Measurements from ENCODE around the gene PDC. TPM values are rescaled to one million over a fixed set of nuclear protein-coding genes. Genes with fewer than 3 reads are reported as not detected.
"Not testable (repeated sequence)": the region's sequence is repeated elsewhere in the genome, so short reads cannot be mapped to it uniquely, and the experiment has no call there.

PDC gene
- total and polyA plus RNA-seq, 2 donors = 0.14 to 0.46 TPM

- Histone ChIP-seq H3K36me3 (ENCODE audit: control insufficient read depth in 2 of 2, insufficient read depth in 2 of 2, low read length in 1 of 2) (no peaks in the 10 kb centered on the region), H3K4me3 (ENCODE audit: low read length in 2 of 2) (no peak overlapping the region), H3K9me3 (ENCODE audit: control insufficient read depth in 2 of 2, insufficient read depth in 1 of 2, low read length in 1 of 2) (no peaks in the 10 kb centered on the region), H3K27ac (ENCODE audit: low read depth in 1 of 2, low read length in 1 of 2) (no peak overlapping the region), H3K4me1 (ENCODE audit: control insufficient read depth in 2 of 2, insufficient read depth in 2 of 2, low read length in 2 of 2) (no peaks in the 10 kb centered on the region), H3K27me3 (ENCODE audit: control insufficient read depth in 2 of 2, insufficient read depth in 1 of 2, low read length in 1 of 2) (no peaks in the 10 kb centered on the region)
- no peak for DNase-seq (ENCODE audit: low read depth in 6 of 9, low spot score in 9 of 9)
- WGBS = 62% methylated on average over 5 of the region's 5 CpGs
Observed at GRCh38 chr1:186476264-186477040, 15.5 kb upstream of the PDC start.

- no peak overlapping the region for H3K27ac ChIP-seq (ENCODE audit: low read depth in 1 of 2, low read length in 1 of 2)
- no peak overlapping the region for H3K4me3 ChIP-seq (ENCODE audit: low read length in 2 of 2)
- no peaks in the 10 kb centered on the region for H3K36me3 ChIP-seq (ENCODE audit: control insufficient read depth in 2 of 2, insufficient read depth in 2 of 2, low read length in 1 of 2)
- H3K4me1 ChIP-seq (ENCODE audit: control insufficient read depth in 2 of 2, insufficient read depth in 2 of 2, low read length in 2 of 2) = no peaks in the 10 kb centered on the region
- WGBS = 97% methylated on average over 2 of the region's 2 CpGs
- no peaks in the 10 kb centered on the region for H3K9me3 ChIP-seq (ENCODE audit: control insufficient read depth in 2 of 2, insufficient read depth in 1 of 2, low read length in 1 of 2)
- no peaks in the 10 kb centered on the region for H3K27me3 ChIP-seq (ENCODE audit: control insufficient read depth in 2 of 2, insufficient read depth in 1 of 2, low read length in 1 of 2)
- no peak for DNase-seq (ENCODE audit: low read depth in 6 of 9, low spot score in 9 of 9)
Observed at GRCh38 chr1:186474208-186474607, 13.3 kb upstream of the PDC start.

GRCh38 chr1:186473047-186473446 is 12.1 kb upstream of the PDC start:
- no peak overlapping the region for H3K27ac ChIP-seq (ENCODE audit: low read depth in 1 of 2, low read length in 1 of 2)
- no peaks in the 10 kb centered on the region for H3K27me3 ChIP-seq (ENCODE audit: control insufficient read depth in 2 of 2, insufficient read depth in 1 of 2, low read length in 1 of 2)
- no peak overlapping the region for H3K4me3 ChIP-seq (ENCODE audit: low read length in 2 of 2)
- 93% methylated on average over 4 of the region's 4 CpGs for WGBS
- DNase-seq (ENCODE audit: low read depth in 6 of 9, low spot score in 9 of 9) = no peak
- no peaks in the 10 kb centered on the region for H3K4me1 ChIP-seq (ENCODE audit: control insufficient read depth in 2 of 2, insufficient read depth in 2 of 2, low read length in 2 of 2)
- H3K36me3 ChIP-seq (ENCODE audit: control insufficient read depth in 2 of 2, insufficient read depth in 2 of 2, low read length in 1 of 2) = no peaks in the 10 kb centered on the region
- H3K9me3 ChIP-seq (ENCODE audit: control insufficient read depth in 2 of 2, insufficient read depth in 1 of 2, low read length in 1 of 2) = no peaks in the 10 kb centered on the region

- no peak overlapping the region for H3K4me3 ChIP-seq (ENCODE audit: low read length in 2 of 2)
- no peaks in the 10 kb centered on the region for H3K9me3 ChIP-seq (ENCODE audit: control insufficient read depth in 2 of 2, insufficient read depth in 1 of 2, low read length in 1 of 2)
- H3K36me3 ChIP-seq (ENCODE audit: control insufficient read depth in 2 of 2, insufficient read depth in 2 of 2, low read length in 1 of 2) = no peaks in the 10 kb centered on the region
- no peak overlapping the region for H3K27ac ChIP-seq (ENCODE audit: low read depth in 1 of 2, low read length in 1 of 2)
- WGBS = 90% methylated on average over 2 of the region's 2 CpGs
- DNase-seq (ENCODE audit: low read depth in 6 of 9, low spot score in 9 of 9) = no peak
- no peaks in the 10 kb centered on the region for H3K4me1 ChIP-seq (ENCODE audit: control insufficient read depth in 2 of 2, insufficient read depth in 2 of 2, low read length in 2 of 2)
- H3K27me3 ChIP-seq (ENCODE audit: control insufficient read depth in 2 of 2, insufficient read depth in 1 of 2, low read length in 1 of 2) = no peaks in the 10 kb centered on the region
Observed at GRCh38 chr1:186465946-186466345, 5.0 kb upstream of the PDC start.

- not testable (repeated sequence) for H3K36me3 ChIP-seq (ENCODE audit: control insufficient read depth in 2 of 2, insufficient read depth in 2 of 2, low read length in 1 of 2); H3K27ac ChIP-seq (ENCODE audit: low read depth in 1 of 2, low read length in 1 of 2); H3K4me1 ChIP-seq (ENCODE audit: control insufficient read depth in 2 of 2, insufficient read depth in 2 of 2, low read length in 2 of 2); DNase-seq (ENCODE audit: low read depth in 6 of 9, low spot score in 9 of 9); H3K9me3 ChIP-seq (ENCODE audit: control insufficient read depth in 2 of 2, insufficient read depth in 1 of 2, low read length in 1 of 2); H3K27me3 ChIP-seq (ENCODE audit: control insufficient read depth in 2 of 2, insufficient read depth in 1 of 2, low read length in 1 of 2); H3K4me3 ChIP-seq (ENCODE audit: low read length in 2 of 2)
Observed at GRCh38 chr1:186465491-186465890, 4.6 kb upstream of the PDC start.

- Histone ChIP-seq H3K9me3 (ENCODE audit: control insufficient read depth in 2 of 2, insufficient read depth in 1 of 2, low read length in 1 of 2) (no peaks in the 10 kb centered on the region), H3K4me1 (ENCODE audit: control insufficient read depth in 2 of 2, insufficient read depth in 2 of 2, low read length in 2 of 2) (no peaks in the 10 kb centered on the region), H3K36me3 (ENCODE audit: control insufficient read depth in 2 of 2, insufficient read depth in 2 of 2, low read length in 1 of 2) (no peaks in the 10 kb centered on the region), H3K4me3 (ENCODE audit: low read length in 2 of 2) (no peak overlapping the region), H3K27ac (ENCODE audit: low read depth in 1 of 2, low read length in 1 of 2) (no peak overlapping the region), H3K27me3 (ENCODE audit: control insufficient read depth in 2 of 2, insufficient read depth in 1 of 2, low read length in 1 of 2) (no peaks in the 10 kb centered on the region)
- no peak for DNase-seq (ENCODE audit: low read depth in 6 of 9, low spot score in 9 of 9)
- whole genome bisulfite sequencing = 97% methylated on average over 3 of the region's 3 CpGs
Observed at GRCh38 chr1:186463926-186464325, 3.0 kb upstream of the PDC start.

GRCh38 chr1:186463511-186463910 is 2.6 kb upstream of the PDC start:
- H3K4me1 ChIP-seq (ENCODE audit: control insufficient read depth in 2 of 2, insufficient read depth in 2 of 2, low read length in 2 of 2) = no peaks in the 10 kb centered on the region
- WGBS = 95% methylated on average over 5 of the region's 5 CpGs
- no peak for DNase-seq (ENCODE audit: low read depth in 6 of 9, low spot score in 9 of 9)
- H3K4me3 ChIP-seq (ENCODE audit: low read length in 2 of 2) = no peak overlapping the region
- no peaks in the 10 kb centered on the region for H3K27me3 ChIP-seq (ENCODE audit: control insufficient read depth in 2 of 2, insufficient read depth in 1 of 2, low read length in 1 of 2)
- H3K36me3 ChIP-seq (ENCODE audit: control insufficient read depth in 2 of 2, insufficient read depth in 2 of 2, low read length in 1 of 2) = no peaks in the 10 kb centered on the region
- no peak overlapping the region for H3K27ac ChIP-seq (ENCODE audit: low read depth in 1 of 2, low read length in 1 of 2)
- H3K9me3 ChIP-seq (ENCODE audit: control insufficient read depth in 2 of 2, insufficient read depth in 1 of 2, low read length in 1 of 2) = no peaks in the 10 kb centered on the region

- not testable (repeated sequence) for H3K27me3 ChIP-seq (ENCODE audit: control insufficient read depth in 2 of 2, insufficient read depth in 1 of 2, low read length in 1 of 2); H3K9me3 ChIP-seq (ENCODE audit: control insufficient read depth in 2 of 2, insufficient read depth in 1 of 2, low read length in 1 of 2); H3K4me3 ChIP-seq (ENCODE audit: low read length in 2 of 2); H3K27ac ChIP-seq (ENCODE audit: low read depth in 1 of 2, low read length in 1 of 2); H3K4me1 ChIP-seq (ENCODE audit: control insufficient read depth in 2 of 2, insufficient read depth in 2 of 2, low read length in 2 of 2); DNase-seq (ENCODE audit: low read depth in 6 of 9, low spot score in 9 of 9); H3K36me3 ChIP-seq (ENCODE audit: control insufficient read depth in 2 of 2, insufficient read depth in 2 of 2, low read length in 1 of 2)
- WGBS = 98% methylated on average over 14 of the region's 14 CpGs
Observed at GRCh38 chr1:186459161-186459560, 1.8 kb downstream of the PDC start.

GRCh38 chr1:186456729-186457255 is 4.1 kb downstream of the PDC start:
- no peaks in the 10 kb centered on the region for H3K27me3 ChIP-seq (ENCODE audit: control insufficient read depth in 2 of 2, insufficient read depth in 1 of 2, low read length in 1 of 2)
- DNase-seq (ENCODE audit: low read depth in 6 of 9, low spot score in 9 of 9) = no peak
- no peak overlapping the region for H3K4me3 ChIP-seq (ENCODE audit: low read length in 2 of 2)
- H3K4me1 ChIP-seq (ENCODE audit: control insufficient read depth in 2 of 2, insufficient read depth in 2 of 2, low read length in 2 of 2) = no peaks in the 10 kb centered on the region
- WGBS = 53% methylated on average over 3 of the region's 3 CpGs
- no peaks in the 10 kb centered on the region for H3K9me3 ChIP-seq (ENCODE audit: control insufficient read depth in 2 of 2, insufficient read depth in 1 of 2, low read length in 1 of 2)
- H3K27ac ChIP-seq (ENCODE audit: low read depth in 1 of 2, low read length in 1 of 2) = no peak overlapping the region
- H3K36me3 ChIP-seq (ENCODE audit: control insufficient read depth in 2 of 2, insufficient read depth in 2 of 2, low read length in 1 of 2) = no peaks in the 10 kb centered on the region

Measured in thymus (tissue), 11 donors.